IPS-NIHi7 (cell line): ENCODE data around the gene MAN2B1.
"Not testable (repeated sequence)": the region's sequence is repeated elsewhere in the genome, so short reads cannot be mapped to it uniquely, and the experiment has no call there.

Experiments used
- DNase-seq: peaks from one replicate; pipeline ENCODE4 v3.0.0; 2012; ENCODE audit warnings: mixed read lengths; ENCODE audit errors: extremely low spot score

MAN2B1 gene

DNA sequence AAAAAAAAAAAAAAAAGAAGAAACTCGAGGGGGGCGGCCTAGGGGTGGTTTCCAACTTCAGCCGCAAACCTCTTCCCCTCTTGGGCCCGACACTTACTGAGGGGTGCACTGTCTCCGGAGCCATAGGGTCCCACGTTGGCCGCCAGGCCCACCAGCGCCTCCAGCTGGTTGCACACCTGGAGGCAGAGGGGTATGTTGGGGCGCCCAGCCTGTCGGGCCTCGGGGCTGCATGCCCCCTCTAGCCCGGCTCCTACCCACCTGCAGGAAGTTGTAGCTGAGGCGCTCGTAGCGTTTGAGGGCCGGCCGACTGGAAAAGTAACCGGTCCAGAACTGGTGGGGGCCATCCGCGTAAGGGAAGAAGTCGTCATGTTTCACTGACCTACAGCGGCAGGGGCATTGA is 8.6 kb downstream of the MAN2B1 start:
- DNase-seq: no peak

- DNase-seq: peak; percentile 92
Observed at GRCh38 chr19:12656899-12657571, 9.5 kb downstream of the MAN2B1 start.

GRCh38 chr19:12655546-12655945 is 11.0 kb downstream of the MAN2B1 start:
- DNase-seq: no peak

DNA sequence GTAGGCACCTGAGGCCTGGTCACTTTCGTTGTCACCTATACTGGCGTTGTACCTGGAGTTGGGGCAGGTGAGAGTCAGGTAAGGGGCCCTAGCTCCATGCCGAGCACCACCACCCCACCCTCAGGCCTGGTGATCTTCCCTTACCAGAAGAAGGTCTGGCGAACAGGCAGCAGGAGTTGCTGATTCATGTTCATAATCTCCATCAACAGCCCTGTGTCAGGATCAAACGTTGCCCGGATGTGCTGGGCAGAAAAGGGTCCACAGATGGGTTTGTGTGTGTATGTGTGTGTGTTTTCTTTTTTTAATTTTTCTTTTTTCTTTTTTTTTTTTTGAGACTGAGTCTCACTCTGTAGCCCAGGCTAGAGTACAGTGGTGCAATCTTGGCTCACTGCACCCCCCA is 14.3 kb downstream of the MAN2B1 start:
- no peak for DNase-seq

GRCh38 chr19:12649941-12650340 is 16.6 kb downstream of the MAN2B1 start:
- DNase-seq: no peak

- peak; percentile 76 for DNase-seq
Observed at GRCh38 chr19:12648088-12648487, 18.5 kb downstream of the MAN2B1 start.

DNA sequence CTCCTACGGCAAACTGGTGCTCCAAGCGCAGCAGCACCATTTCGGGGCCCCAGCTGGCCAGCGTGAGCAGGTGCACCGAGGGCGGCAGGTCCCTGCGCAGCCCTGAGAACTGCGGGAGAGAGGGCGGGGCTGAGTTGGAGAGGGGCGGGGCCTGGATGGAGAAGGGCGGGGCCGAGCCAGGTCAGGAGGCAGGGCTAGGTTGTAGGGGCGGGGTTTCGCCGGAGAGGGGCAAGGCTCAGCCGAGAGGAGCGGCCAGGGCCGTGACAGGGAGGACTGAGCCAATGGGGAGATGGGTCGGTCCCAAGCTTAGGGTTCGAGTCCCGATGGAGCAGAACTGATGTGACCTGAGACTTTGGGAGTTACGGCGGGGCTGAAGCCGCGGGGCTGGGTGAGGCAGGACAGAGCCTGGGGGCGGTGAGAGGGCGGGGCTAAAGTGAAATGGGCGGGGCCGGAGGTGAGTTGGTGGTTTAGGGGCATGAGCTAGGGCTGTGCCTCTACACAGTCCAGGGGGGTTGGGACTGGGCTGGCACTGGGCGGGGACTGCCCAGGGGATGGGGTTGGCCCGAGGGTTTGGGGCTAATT is 19.0 kb downstream of the MAN2B1 start:
- DNase-seq: peak; percentile 94

DNA sequence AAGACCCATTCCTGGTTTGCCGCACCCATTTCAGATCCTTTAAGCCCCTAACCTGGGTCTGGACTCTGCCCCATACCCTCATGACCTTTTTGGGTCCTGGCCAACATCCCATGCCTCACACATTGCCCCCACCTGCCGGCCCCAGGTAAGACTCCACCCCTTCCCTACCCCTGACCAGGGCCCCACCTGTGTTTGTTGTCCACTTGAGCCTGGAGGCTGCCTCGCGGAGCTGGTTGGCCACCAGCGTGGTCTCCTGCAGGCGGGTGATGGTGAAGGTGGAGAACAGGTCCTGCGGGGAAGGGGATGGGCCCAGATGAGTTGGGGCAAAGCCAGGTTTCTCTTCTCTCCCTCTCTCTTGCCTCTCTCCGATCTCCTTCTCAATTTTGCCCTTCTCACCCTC is 19.5 kb downstream of the MAN2B1 start:
- no peak for DNase-seq

GRCh38 chr19:12646551-12646950 is 20.0 kb downstream of the MAN2B1 start:
- DNase-seq: no peak

DNA sequence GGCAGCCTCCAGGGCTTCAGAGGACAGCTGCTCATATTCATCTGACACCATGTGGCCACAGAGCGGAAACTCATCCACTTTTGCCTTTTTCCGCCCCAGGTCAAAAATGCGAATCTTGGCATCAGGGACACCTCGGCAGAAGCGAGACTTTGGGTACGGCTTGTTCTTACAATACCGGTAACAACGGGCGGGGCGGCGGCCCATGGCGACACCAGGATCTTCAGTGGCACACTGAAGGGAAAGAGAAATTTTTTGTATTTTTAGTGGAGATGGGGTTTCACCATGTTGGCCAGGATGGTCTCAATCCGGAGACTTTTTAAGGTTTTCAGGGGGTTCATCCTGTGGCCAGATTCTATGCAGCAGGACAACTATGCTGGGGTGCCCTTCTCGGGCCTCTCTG is 22.8 kb downstream of the MAN2B1 start:
- DNase-seq: not testable (repeated sequence)

- DNase-seq: no peak
Observed at GRCh38 chr19:12642506-12642905, 24.0 kb downstream of the MAN2B1 start.

- no peak for DNase-seq
Observed at GRCh38 chr19:12641456-12641855, 25.1 kb downstream of the MAN2B1 start.

- DNase-seq: peak; percentile 93
Observed at GRCh38 chr19:12639901-12640613, 26.5 kb downstream of the MAN2B1 start.

DNA sequence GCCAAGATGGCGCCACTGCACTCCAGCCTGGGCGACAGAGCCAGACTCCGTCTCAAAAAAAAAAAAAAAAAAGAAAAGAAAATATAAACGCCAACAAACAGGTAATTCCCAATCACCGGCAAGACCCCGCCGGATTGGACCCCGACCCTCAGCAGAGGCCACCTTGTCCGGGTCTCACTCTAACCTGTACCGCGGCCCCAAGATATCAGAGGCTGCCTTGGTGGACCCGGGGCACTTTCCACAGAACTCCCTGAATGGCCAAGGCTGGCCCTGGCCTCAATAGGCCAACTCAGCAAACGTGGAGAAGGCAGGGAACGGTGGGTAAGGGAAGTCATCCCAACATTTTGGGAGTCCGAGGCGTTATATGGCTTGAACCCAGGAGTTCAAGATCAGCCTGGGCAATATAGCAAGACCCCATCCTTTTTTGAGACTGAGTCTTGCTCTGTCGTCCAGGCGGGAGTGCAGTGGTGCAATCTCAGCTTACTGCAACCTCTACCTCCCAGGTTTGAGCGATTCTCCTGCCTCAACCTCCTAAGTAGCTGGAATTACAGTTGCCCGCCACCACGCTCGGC is 27.8 kb downstream of the MAN2B1 start:
- no peak for DNase-seq

DNA sequence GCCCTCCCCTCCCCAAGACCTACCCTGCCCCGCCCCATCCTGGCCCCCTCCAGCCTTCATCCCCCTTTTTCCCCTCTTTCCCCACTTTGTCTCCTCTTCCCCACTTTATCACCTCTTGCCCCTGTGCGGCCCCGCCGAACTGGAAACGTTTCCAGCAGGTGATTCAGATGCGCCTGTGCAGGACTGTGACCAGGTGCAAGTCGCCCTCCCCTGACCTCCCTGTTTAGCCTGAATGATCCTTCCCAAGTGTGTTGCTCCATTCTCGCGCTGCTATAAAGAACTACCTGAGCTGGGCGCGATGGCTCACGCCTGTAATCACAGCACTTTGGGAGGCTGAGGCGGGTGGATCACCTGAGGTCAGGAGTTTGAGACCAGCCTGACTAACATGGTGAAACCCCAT is 29.9 kb downstream of the MAN2B1 start:
- no peak for DNase-seq

DNA sequence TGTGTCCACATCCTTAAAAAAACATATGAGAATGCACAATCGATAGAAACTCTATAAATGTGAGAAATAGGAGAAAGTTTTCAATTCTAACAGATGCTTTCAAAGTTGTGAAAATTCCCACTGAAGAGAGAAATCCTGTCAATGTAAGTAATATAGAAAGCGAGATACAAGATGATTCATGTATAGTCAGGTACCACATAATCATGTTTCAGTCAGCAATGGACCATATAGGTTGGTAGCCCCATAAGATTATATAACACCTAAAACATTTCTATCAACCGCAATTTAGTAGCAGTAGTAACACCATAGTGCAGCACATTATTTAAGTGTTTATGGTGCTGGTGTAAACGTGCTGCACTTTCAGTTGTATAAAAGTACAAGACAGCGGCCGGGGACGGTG is 37.3 kb downstream of the MAN2B1 start:
- no peak for DNase-seq

DNA sequence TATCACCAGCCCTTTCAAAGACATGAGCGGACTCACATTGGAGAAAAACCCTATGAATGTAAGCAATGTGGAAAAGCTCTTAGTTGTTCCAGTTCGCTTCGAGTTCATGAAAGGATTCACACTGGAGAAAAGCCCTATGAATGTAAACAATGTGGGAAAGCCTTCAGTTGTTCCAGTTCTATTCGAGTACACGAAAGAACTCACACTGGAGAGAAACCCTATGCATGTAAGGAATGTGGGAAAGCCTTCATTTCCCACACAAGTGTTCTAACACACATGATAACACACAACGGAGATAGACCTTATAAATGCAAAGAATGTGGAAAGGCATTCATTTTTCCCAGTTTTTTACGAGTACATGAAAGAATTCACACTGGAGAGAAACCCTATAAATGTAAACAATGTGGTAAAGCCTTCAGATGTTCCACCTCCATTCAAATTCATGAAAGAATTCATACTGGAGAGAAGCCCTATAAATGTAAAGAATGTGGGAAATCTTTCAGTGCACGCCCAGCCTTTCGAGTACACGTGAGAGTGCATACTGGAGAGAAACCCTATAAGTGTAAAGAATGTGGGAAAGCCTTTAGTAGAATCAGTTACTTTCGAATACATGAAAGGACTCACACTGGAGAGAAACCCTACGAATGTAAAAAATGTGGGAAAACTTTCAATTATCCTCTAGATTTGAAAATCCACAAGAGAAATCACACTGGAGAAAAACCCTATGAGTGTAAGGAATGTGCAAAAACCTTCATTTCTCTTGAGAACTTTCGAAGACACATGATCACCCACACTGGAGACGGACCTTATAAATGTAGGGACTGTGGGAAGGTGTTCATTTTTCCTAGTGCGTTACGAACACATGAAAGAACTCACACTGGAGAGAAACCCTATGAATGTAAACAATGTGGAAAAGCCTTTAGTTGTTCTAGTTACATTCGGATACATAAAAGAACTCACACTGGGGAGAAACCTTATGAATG is 38.2 kb downstream of the MAN2B1 start:
- no peak for DNase-seq

DNA sequence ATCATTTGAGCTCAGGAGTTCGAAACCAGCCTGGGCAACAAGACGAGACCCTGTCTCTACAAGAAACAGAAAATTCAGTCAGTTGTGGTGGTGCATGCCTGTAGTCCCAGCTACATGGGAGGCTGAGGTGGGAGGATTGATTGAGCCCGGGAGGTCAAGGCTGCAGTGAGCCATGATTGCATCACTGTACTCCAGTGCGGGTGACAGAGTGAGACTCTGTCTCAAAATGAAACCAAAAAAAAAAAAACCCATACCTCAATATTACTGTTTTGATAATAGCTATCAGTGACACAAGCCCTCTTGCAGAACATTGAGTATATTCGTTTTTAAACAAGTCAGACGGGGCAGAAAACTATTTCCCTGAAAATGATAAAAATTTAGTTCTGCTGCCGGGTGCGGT is 39.6 kb downstream of the MAN2B1 start:
- no peak for DNase-seq

DNA sequence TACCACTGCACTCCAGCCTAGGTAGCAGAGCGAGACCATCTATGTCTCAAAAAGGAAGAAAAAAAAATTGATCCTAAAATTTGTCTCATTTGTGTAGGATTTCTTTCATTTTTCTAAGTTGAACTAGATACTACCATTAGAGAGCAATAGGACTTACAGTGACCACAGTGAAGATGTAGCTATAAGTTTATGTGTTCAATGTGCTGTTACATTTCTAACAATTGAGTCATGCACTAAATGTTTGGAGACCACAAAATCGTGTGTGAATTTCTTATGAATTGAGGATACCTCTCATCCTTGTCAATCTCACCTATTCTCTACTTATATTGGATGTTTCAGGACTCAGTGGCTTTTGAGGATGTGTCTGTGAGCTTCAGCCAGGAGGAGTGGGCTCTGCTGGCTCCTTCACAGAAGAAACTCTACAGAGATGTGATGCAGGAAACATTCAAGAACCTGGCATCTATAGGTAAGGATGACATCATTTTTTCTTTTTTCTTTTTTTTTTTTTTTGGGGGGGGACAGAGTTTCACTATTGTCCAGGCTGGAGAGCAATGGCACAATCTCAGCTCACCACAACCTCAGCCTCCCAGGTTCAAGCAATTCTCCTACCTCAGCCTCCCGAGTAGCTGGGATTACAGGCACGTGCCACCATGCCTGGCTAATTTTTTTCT is 43.0 kb downstream of the MAN2B1 start:
- no peak for DNase-seq

DNA sequence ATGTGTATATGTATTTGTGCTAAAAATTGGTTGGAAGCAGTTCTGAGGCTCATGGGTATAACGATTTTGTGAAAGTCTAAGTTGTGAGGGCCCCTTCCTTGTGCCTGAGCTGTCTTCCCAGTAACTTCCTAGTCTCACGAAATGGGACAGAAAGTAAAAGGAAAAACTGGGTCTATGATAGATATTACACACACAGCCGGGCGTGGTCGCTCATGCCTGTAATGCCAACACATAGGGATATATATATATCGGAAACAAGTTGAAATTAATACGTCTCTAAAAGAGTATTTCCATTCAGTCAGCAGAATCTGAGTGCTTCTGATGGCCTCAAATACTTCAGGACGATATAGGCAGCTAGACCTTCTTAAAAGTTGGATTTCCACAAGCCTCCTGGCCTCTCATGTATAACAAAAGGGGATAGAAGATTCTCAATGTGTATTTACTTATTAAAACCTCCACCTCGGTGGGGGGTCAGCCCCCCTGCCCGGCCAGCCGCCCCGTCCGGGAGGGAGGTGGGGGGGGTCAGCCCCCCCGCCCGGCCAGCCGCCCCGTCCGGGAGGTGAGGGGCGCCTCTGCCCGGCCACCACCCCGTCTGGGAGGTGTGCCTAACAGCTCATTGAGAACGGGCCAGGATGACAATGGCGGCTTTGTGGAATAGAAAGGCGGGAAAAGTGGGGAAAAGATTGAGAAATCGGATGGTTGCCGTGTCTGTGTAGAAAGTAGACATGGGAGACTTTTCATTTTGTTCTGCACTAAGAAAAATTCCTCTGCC is 45.1 kb downstream of the MAN2B1 start:
- not testable (repeated sequence) for DNase-seq
